HG02610 (cell line): ENCODE data around the gene GMCL1.
A peak's percentile ranks its signal among the peaks of the same experiment; 100 is the strongest.
"Not testable (repeated sequence)": the region's sequence is repeated elsewhere in the genome, so short reads cannot be mapped to it uniquely, and the experiment has no call there.

Experiments
- ATAC-seq: cut with Tn5 transposase; IDR thresholded peaks from one replicate; pipeline ENCODE4 v1.9.1; 2021; ENCODE audit warnings: mild to moderate bottlenecking, moderate library complexity; ENCODE audit not compliant: unreplicated experiment

The GMCL1 gene

GRCh38 chr2:69847068-69847828, 17.8 kb downstream of the GMCL1 start:
- no peak for ATAC-seq

- no peak for ATAC-seq
These were observed 18.8 kb downstream of the GMCL1 start for GRCh38 chr2:69848186-69848790.

GRCh38 chr2:69858261-69858660, 28.8 kb downstream of the GMCL1 start:
- ATAC-seq: no peak

GRCh38 chr2:69863298-69863697, 33.8 kb downstream of the GMCL1 start:
- ATAC-seq: no peak

DNA sequence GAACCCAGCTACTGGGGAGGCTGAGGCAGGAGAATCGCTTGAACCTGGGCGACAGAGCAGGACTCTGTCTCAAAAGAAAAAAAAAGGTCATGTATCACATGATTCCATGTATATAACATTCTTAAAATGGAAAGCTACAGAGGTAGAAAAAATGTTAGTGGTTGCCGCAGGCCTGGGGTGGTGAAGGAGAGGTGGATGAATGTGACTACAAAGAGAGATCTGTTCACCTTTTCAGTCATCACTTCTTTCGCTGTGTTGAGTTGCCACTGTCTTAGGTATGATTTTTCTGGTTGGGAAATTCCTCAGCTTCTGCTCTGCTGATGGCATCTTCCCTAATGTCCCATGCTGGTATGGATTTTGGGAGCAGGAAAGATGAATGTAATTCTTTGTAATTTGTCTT, 59.0 kb downstream of the GMCL1 start:
- no peak for ATAC-seq

DNA sequence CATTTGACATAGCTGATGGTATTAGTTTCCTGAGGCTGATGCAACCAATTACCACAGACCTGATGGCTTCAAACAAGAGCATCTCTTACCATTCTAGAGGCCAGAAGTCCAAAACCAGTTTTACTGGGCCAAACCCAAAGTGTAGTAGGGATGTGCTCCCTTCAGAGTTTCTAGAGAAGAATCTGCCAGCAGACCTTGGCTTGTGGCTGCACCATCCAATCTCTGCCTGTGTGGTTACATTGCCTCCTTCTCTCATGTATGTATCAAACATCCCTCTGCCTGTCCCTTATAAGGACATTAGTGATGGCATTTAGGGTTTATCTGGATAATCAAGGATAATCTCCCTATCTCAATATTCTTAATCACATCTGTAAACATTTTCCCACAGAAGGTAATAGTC, 59.8 kb downstream of the GMCL1 start:
- ATAC-seq: no peak

- ATAC-seq: no peak
These were observed 61.4 kb downstream of the GMCL1 start for GRCh38 chr2:69890881-69891280.

DNA sequence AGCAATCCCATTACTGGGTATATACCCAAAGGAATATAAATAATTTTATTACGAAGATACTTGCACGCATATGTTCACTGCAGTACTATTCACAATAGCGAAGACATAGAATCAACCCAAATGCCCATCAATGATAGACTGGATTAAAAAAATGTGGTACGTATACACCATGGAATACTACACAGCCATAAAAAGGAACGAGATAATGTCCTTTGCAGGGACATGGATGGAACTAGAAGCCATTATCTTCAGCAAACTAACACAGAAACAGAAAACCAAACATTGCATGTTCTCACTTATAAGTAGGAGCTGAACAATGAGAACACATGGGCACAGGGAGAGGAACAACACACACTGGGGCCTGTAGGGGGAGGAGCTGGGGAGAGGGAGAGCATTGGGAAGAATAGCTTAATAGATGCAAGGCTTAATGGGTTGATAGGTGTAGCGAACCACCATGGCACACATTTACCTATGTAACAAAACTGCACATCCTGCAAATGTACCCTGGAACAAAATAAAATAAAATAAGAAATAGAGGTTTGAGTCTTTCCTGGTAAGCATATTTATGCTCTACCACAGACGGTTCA, 63.5 kb downstream of the GMCL1 start:
- ATAC-seq: not testable (repeated sequence)

GRCh38 chr2:69893684-69894551, 64.5 kb downstream of the GMCL1 start, which contains the start of gene SNRNP27:
SNRNP27 (plus strand) TSS chr2:69893956; CDS start chr2:69893985, 29 bp downstream.
- peak; percentile 74 for ATAC-seq

GRCh38 chr2:69894737-69895136, 65.3 kb downstream of the GMCL1 start:
- not testable (repeated sequence) for ATAC-seq

DNA sequence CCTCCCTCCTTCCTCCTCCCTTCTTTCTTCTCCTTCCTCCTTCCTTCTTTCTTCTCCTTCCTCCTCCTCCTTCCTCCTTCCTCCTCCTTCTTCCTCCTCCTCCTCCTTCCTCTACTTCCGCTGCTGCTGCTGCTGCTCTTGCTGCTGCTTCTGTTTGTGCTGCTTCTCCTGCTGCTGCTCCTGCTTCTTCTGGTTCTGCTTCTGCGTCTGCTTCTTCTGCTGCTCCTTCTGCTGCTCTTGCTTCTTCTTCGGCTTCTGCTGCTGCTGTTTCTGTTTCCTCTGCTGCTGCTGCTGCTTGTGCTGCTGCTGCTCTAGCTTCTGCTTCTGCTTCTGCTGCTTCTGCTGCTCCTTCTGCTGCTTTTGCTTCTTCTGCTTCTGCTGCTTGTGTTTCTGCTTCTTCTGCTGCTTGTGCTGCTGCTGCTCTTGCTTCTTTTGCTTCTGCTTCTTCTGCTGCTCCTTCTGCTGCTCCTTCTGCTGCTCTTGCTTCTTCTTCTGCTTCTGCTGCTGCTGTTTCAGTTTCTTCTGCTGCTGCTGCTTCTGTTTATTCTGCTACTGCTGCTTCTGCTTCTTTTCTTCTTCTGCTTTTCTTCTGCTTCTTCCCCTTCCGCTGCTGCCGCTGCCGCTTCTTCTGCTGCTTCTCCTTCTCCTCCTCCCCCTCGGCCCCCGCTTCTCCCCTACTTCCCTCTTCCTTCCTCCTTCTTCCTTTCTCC, 72.9 kb downstream of the GMCL1 start:
- ATAC-seq: no peak

- no peak for ATAC-seq
These were observed 77.8 kb downstream of the GMCL1 start for GRCh38 chr2:69907216-69907615.

DNA sequence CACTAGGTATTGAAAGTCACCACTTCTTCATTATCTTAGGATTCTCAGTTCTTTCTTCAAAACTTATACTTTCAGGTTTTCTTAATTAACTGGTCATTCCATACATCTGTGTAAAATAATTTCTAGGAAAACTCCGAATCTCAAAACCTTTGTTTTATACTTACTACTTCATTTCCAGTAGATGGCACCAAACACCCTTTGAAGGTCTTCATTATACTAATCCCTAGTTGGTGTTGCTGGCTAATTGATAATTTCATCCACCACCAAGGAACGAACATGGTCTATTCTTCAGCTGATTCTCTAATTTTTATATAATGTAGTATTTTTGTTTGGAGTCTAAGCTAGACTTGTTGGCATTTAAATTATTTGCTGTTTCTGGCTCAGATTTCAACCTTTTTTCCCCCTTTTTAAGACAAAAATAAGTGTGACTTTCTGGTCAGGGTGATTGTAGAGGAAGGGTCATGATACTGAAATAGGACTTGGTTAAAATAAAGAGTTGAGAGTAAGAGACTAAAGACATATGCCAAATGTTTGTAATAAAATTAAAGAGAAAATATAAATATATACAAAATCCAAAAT, 82.6 kb downstream of the GMCL1 start:
- ATAC-seq: no peak

DNA sequence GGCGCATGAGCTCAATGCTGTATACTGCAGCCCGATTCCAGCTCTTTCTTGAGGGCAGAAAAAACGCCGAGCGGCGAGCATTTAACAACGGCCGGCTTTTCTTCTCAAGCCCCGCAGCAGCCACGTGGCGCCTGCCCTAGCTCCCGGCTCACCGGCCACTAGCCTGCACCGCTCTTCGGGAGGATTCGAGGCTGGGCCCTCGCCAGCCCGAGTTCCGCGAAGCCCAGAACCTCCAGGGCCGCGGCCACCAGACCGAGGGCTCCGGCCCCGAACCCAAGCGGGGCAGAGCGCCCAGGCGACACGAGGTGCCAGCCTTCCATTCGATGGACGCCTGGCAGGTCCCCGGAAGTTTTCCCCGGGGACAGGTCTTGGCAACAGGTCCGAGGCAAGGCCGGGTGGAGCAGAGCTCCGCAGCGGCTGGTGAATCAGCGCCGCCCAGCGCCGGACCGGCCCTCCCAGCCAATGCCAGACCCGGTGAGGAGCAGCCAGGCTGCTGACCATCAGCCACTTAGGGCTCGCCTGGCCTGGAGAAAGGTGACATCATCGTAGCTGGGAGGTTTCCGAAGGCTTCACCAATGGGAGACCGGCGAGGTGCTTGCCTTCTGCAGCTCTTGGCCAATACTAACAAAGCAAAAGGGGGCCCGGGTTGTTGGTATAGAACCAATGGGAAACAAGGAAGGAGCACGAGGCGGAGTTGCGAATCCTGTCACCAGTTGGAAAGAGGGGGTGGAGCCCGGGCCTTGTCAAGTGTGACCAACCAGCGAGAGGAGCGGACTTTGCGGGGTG, 84.9 kb downstream of the GMCL1 start:
- ATAC-seq: peak; percentile 90

GRCh38 chr2:69914950-69915945, 85.8 kb downstream of the GMCL1 start, which contains the start of gene MXD1:
MXD1 (plus strand) TSS chr2:69915109; CDS start chr2:69915331, 222 bp downstream.
- ATAC-seq: peak; percentile 0

GRCh38 chr2:69916106-69916505, 86.6 kb downstream of the GMCL1 start:
- ATAC-seq: no peak

- ATAC-seq: no peak
These were observed 88.4 kb downstream of the GMCL1 start for GRCh38 chr2:69917852-69918251.

DNA sequence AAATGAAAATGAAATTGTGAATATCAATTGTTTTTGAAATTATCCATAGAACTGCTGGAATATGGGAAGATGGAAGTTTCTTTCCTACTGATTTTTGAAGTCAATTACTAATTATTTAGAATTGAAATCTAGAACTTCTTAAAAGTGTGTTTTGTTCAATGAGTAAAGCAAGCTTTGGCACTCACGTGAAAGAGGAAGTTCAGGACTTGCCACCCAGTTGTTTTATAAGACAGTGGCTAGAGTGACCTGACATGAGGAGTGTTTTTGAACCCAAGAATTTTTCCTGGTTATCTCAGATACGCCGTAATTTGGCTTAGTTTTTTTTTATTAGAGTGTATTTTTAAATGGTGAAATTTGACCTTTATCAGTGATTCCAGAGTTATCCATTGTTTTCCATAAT, 88.9 kb downstream of the GMCL1 start:
- ATAC-seq: no peak
